Lung microvascular endothelial cell (primary cell): Measurements from ENCODE around the gene HMGB2. TPM values are rescaled to one million over a fixed set of nuclear protein-coding genes. Genes with fewer than 3 reads are reported as not detected.

Source experiments
- DNase-seq, 2 donors: peaks; one replicate each; pipeline versions ENCODE4 v3.0.0 to v3.0.0-alpha.2; 2010; ENCODE audit warnings: low read depth in 2 of 2
- total RNA-seq: library from RNA; depleted of rRNA; stranded (reverse); fragments of >200 nt; gene quantifications from 2 replicates; pipeline ENCODE4 v1.2.1, GENCODE V29; 2014

Gene HMGB2
- total RNA-seq, 1 donor from 2014 or later, result 34.5 TPM

DNA sequence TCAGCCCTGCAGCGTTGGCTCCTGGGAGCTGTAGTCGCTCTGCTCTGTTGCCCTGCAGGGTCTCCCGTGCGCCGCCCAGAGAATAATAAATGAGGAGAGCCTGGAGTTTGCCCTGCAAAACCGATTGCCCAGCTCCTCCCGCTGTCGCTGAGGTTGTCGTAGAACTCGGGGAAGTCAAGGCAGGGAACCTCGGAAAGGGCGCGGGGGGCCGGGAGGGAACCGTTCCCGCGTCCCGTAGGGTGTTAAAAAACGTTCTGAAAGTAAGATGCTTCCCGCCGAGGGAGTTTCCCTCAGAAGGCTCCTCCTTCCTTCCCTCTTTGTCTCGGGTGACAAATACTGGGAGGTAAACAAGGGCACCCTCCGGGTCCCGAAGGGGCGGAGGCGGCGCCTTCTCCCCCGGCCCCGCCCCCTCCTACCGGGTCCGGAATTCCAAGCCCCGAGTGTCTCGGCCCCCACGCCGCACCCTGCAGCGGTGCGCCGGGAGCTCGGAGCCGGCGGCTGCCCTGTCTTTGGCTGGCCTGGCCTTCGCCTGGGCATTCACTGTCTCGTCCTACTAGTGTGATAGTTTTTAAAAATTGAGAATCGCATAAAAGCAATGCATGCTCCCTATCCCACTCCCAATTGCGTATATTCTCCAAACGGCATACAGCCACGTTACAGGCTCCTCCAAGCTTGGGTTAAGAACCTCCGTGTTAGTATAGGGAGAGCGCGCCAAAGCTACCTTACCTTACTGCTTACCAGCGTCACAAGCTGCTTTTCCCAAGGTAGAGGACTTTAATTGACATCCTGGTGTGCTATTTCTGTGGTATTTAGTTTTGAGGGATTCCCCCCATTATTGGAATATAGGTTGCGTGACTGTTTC, 964 bp upstream of the HMGB2 start:
- DNase-seq, result peak; percentile 17 to 62

DNA sequence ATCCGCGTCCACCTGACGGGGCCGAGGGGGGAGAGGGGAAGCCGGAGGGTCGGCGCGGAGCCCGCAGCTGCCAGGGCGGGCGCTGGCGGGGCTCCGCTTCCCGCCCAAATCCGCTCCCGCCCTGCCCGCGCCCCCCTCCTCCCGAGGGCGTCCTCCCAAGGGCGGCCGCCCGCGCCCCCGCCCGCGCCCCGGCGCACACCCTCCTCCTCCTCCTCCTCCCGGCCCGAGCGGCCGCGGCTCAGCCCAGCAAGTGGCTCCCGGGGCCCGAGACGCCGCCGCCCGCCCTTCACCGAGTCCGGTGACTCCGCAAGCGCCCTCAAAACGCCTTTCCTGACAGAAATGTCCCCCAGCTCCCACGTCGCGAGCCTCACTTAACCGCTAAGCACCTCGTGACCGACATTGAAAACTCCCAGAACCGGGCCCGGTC, 487 bp downstream of the HMGB2 start:
- peak; percentile 45 to 46 for DNase-seq

DNA sequence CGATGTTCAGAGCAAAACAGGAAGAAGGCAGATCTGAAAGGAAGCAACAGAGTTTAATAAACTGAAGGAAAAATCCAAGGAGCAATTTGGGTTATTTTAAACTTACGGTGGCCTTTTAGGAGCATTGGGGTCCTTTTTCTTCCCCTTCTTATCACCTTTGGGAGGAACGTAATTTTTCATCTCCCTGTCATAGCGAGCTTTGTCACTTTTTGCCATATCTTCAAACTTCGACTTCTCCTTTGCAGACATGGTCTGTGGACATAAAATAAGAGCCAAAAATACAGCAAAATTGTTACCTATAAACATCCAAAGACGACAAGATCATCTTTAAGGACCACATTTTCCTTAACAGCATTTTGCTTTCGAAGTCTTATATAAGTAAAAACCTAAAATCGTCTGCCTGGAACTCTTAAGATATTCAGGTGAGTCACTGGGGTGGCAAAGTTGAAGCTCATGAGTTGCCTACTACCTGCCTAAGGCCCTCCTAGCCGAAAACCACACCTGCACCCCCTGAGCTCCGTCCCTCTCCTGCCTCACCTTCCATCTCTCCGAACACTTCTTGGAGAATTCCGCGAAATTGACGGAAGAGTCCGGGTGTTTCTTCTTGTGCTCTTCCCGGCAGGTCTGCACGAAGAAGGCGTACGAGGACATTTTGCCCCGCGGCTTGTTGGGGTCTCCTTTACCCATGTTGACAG, 1.0 kb downstream of the HMGB2 start:
- DNase-seq, result peak in 1 of 2 donors; percentile 8

DNA sequence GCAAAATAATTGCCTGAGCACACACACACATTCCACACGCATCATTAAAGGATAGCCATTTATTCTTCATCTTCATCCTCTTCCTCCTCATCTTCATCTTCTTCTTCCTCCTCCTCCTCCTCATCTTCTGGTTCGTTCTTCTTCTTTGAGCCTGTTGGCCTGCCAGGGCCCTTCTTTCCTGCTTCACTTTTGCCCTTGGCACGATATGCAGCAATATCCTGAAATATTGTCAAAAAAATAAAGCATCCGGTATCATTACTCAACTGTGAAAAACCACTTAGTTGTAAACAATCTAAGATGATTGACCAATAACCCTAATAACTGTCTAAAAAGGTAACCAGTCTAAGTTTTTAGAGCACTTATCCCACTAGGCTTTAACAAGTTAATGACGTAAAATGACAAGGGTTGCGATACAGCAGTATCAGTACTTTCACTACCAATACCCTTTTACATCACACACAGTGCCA, 2.1 kb downstream of the HMGB2 start:
- DNase-seq, result peak; percentile 33 to 51

DNA sequence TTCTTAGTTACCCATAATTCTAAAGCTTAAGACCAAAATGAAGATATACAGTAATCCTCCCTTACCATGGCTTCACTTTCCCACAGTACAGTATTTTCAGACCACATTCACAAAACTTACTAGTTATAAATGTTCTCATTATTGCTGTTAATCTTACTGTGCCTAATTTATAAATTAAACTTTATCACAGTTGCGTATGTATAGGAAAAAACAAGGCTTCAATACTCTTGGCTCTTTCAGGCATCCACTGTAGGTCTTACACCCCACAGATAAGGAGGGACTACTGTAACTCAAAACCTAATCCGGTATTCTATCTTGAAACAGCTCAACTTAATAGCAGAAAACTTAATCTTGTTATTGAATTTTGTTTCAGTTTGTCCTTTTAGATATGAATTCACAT, 3.6 kb downstream of the HMGB2 start:
- no peak for DNase-seq

DNA sequence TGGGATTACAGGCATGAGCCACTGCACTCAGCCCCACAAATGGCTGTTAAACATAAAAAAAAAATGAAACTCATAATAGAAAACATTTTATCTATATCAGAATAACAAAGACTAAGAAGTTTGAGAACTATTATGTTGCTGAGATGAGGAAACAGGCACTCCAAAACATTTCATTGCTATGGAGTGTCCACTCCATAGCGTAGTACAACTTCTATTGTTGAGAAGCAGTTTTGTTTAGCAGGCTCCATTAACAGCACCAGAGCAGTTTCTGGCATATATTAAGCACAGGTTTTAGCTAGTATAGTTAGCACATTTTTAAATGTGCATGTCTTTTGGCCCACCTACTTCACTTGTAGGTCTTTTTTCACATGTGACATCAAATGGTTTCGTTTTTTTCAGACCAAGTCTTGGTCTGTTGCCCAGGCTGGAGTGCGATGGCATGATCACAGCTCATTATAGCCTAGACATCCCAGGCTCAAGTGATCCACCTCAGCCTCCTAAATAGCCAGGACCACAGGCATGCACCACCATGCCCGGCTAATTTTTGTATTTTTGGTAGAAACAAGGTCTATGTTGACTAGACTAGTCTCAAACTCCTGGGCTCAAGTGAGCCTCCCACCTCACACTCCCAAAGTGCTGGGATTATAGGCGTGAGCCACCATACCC, 5.8 kb downstream of the HMGB2 start:
- DNase-seq, result no peak

DNA sequence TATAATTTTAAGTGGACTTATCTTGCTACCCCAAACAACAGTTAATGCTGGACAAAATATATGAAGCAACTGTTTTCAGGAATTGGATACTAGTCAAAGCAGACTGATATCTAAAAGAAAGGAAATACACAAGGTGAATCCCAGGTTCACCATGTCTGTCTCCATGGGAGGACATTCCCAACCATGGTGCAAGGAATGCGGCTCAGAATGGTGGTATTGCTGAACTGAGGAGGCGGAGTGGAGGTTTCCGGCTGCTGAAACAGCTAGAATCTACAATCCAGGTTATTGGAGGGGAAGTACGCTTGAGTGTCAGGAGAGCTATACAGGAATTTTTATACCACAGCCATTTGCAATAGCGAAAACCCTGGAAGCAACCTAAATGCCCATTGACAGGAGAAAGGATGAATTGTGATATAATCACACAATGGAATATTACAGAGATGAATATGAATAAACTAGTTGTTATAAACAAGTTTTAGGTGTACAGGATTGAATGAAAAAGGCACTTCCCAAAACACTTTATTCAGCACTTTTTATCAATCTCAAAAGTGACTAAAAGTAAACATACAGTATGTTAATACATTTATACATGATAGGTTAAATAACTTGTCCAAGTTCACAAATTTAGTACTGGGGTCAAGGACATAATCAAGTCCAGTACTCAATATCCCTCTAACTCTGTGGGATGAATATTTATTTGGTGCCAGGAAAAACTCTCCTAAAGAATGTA, 9.0 kb downstream of the HMGB2 start:
- DNase-seq, result no peak

DNA sequence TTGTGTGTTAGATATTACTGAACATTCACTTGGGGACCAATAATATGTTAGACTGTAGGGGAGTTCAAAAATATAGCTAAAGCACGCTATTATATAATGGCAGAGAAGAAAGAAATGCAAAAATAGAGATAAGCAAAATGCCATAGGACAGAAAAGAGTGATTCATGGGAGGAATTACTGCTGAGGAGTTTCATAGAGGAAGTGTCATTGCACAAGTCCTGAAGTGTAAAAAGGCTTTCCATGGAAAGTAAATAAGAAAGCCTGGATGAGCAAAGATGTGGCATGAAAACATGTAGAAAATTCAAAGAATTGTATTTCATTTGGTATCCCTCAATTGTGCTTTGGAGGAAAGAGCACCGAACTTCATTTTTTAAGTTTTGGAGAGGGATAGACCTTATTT, 14.5 kb downstream of the HMGB2 start:
- peak in 1 of 2 donors; percentile 9 for DNase-seq

DNA sequence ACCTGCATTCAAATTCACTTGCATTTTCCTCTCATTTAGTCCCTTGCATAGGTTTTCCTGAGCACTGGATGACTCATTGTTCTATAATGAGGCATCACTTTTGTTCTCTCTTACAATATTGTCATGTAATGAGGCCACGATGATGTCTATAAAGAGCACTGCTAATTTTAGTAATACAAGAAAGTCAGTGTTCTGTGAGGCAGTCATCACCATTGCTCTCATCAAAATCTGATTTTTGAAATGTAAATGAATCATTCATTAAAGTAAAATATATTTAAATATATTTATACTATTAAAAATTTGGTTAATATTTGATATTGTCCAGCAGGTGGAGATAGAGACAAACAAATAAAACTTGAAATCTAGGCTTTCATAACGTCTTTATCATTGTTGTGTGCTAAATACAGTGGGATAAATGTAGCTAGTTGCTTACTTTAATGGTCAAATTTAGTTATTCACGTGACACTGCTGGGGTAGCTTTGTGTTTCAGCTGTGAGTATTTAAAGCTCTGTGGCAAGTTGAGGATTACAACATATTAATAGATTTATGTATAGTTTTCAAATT, 15.4 kb downstream of the HMGB2 start:
- DNase-seq, result peak; percentile 67 to 68

DNA sequence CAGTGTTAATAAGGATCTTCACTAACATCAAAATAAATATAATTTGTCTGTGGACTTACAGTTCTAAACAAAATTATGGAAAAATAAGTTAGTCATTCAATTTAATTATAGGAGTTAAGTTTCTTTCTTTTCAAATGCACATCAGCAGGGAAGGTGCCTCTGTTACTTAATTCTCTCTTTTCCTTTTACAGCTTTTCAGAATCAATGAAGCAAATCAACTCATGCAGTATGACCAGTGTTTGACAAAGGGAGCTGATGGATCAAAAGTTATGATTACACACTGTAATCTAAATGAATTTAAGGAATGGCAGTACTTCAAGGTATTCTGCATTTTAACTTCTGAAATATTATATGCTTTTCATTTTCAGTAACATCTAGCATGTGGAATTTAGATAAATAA, 15.9 kb downstream of the HMGB2 start:
- DNase-seq, result no peak

DNA sequence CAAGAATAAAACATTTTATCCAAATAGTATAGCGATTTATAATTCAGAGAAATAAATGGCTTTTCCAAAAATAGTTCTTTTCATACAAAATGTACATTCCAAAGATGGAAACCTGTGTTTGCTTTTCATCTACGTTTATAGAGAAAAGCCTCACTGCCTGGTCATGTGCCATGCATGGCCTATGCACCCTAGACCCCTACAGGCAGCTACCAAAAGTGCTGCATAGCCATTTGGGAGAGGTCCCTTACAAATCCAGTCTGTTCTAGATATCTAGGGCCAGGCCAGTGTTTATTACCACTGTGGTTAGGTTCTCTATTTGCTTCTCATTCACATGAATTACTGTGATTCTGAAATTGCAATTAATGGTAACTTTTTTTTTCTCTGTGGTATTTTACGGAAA, 17.2 kb downstream of the HMGB2 start:
- peak in 1 of 2 donors; percentile 6 for DNase-seq

DNA sequence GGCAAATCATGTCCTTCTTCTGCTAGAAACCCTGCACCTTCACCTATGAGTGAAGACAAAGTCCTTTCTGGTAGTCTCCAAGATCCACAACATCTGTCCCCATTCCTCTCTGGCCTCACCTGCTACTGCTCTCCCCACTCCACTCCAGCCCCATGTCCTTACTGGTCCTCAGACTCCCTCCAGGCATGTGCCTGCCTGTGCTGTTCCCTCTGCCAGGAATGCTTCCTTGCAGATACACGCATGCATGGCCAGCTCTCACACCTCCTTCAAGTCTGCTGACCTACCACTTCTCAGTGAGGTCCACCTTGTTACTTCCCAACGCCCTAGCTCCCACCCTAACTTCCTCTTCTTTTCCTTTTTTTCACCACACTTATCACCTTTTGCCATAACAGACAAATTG, 18.1 kb downstream of the HMGB2 start:
- DNase-seq, result no peak

DNA sequence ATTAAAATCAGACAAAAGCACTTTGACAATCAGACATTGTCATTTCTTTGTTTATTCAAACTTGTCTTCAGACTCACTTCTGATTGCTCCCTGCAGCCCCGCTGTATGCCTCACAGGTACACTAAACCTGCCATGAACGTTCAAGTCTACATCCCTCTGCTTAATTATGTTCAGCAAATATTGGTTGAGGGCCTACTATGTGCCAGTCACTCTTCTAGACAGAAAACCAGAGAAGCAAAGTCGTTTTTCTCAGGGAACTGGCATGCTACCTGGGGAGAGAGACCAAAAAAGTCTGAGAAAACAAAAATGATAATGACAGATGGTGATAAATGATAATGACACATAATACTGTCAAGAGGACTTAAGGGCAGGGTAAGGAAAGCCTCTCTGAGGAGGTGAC, 19.4 kb downstream of the HMGB2 start:
- DNase-seq, result no peak

DNA sequence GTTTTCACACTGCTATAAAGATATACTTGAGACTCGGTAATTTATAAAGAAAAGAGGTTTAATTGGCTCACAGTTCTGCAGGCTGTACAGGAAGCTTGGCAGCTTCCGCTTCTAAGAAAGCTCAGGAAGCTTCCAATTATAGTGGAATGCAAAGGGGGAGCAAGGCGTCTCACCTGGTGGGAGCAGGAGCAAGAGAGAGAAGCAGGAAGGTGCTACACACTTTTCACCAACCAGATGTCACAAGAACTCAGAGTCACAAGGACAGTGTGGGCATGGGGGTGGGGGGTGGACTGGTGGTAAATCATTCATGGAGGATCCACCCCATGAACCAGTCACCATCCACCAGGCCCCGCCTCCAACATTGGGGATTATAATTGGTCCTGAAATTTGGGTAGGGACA, 22.8 kb downstream of the HMGB2 start:
- no peak for DNase-seq

DNA sequence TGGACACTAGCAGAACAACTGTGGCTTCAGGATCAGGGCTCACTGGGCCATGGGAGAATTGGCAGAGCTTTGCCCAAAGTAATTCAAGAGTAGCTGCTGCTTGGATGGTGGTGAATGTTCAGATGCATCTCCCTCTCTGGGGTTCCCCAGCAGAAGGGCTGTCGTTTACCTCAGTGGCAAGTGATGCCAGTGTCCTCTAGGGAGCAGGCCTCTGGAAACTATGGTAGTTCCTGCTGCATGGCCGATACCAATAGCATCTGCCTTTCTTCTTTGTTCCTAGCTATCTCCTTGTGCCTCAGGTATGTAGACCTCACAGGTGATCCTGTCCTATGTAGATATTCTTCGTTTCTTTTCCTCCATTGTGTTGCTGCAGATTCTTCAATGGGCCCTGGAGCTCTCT, 26.4 kb downstream of the HMGB2 start:
- DNase-seq, result no peak

DNA sequence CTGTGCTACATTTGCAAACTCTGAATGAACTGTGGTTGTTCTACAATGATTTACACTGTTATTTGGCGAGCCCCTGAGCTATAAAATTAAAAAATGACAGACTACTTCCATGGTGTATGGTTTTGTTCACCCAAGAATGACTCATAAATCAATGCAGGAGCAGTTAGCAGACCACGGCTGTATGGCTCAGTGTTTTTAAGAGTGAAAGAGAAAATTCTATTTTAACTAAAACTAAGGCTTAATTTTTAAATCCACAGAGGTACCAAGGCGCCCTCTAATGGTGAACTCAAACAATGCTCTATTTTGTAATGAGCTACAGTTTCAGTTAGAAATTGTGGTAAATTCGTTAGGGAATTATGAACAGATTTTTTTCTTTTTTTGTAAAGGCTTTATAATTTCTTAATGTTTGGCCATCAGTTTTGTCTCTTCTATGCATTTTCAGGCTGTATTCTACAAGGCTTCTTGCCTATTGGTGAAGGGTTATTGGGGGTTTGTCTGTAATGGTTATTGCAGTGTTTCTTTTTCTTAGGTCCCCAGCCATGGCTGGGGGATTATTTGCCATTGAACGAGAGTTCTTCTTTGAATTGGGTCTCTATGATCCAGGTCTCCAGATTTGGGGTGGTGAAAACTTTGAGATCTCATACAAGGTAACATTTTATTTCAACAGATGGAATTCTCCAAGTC, 32.5 kb downstream of the HMGB2 start:
- peak; percentile 37 to 44 for DNase-seq

DNA sequence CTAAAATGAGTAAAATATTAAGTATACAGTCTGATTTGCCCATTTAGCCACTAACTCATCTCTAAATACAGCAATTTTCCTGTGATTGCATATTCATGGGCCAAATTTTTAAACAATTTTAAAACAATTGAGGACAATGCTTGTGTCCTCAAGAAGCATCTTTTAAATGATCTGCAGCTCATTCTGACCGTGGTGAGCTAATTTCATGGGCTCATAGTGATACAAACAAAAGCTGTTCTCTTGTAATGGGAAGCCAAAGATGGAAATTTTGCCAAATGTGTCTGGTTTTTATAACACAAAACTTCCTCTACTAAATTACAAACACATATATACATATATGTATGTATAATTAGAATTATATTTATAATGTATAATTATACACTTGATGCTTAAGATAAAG, 39.7 kb downstream of the HMGB2 start:
- DNase-seq, result no peak

DNA sequence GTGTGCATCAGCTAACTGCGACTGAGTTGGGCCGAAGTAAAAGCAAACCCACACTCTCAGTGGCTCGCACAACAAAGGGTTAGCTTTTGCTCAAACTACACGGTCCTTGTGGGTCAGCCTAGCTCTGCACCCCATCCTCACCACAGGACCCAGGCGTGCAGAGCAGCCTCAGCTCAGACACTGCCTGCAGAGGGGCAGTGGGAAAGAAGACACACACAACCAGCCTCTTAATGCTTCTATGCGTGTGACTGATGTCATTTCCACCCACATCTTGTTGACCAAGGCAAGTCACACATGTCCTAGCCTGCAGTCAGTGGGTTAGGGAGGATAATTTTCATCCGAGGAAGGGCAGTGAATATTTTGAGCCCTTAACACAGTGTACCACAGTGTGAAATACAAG, 40.5 kb downstream of the HMGB2 start:
- no peak for DNase-seq

DNA sequence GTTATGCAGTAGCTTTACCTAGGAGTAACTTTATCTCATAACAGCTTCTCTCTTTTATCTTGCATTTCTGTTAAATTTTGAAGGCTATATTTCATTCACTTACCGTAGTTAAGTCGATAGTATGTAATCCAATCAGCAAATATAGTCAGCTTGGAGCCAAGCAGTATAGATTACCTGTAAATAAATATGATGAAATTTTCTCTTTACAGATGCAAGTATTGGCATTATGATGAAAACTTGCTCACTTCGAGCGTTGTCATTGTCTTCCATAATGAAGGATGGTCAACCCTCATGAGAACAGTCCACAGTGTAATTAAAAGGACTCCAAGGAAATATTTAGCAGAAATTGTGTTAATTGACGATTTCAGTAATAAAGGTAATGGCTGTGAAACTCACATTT, 42.3 kb downstream of the HMGB2 start:
- no peak for DNase-seq

DNA sequence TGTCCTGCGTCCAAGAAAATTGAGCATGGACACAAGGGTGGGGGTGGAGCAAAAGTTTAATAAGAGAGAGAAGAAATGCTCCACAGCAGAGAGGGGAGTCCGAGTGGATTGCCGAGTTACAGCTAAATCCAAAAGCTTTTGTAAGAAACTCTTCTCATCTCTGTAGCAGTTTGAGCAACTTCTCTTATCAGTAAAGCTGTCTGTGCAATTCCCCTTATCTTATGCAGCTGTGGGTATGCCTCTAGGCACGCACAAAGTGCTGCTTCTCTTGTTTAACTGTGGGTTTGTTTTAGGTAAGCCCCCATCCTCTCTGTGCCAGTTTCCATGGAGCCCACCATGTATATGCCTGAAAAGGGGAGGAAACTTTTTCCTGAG, 44.8 kb downstream of the HMGB2 start:
- no peak for DNase-seq
